ENCODE measurements around the gene KAZN.

Gene KAZN

GRCh38 chr1:15066191-15066590, 467.7 kb downstream of the KAZN start:
- in situ Hi-C loops (cut with HindIII; ENCODE audit: low pct_ligation_motif_present, low pct_unique_long_range_greater_than_20kb, low sequenced_read_pairs), result no loop called here
- no peak for DNase-seq

DNA sequence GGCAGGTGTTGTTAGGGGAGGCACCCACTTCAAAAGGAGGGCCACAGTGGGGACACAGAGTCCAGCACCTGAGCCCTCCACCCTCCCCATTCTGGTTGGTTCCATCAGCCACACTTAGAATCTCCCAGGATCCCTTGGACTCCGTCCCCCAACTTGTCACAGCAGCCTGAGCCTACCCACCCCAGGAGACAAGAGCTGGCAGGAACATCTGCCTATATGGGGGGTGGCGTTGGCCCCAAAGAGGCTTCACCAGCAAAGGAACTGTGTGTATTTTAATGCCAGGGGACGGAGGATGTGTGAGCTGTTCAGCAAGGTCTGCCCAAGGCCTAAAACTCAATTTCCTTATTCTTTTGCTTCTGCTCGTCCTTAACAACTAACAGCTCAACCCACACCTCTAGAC, 468.7 kb downstream of the KAZN start:
- no peak for DNase-seq
- in situ Hi-C loops (cut with HindIII; ENCODE audit: low pct_ligation_motif_present, low pct_unique_long_range_greater_than_20kb, low sequenced_read_pairs), result no loop called here

DNA sequence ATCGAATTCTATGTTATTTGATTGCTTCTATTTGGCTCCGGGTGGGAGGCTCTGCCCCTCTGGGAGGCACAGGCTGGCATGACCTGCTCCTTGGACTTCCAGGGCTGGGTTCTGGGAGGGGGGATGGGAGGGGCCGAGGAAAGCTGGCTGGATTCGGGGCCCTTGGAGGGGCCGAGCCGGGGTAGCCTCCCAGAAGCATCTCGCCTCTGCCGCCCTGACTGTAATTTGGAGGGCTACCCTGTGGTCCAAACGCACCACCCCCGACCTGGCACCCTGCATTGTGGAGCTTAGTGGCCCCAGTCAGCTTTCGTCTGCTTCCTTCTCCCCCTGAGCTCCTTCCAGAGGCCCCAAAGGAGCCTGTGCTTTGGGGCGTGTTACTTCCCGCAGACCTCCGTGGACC, 469.7 kb downstream of the KAZN start:
- DNase-seq, result no peak
- in situ Hi-C loops (cut with HindIII; ENCODE audit: low pct_ligation_motif_present, low pct_unique_long_range_greater_than_20kb, low sequenced_read_pairs), result no loop called here

- no peak for DNase-seq
- in situ Hi-C loops (cut with HindIII; ENCODE audit: low pct_ligation_motif_present, low pct_unique_long_range_greater_than_20kb, low sequenced_read_pairs), result no loop called here
Observed at GRCh38 chr1:15068997-15069396, 470.5 kb downstream of the KAZN start.

GRCh38 chr1:15070145-15070748, 471.8 kb downstream of the KAZN start:
- in situ Hi-C loops (cut with HindIII; ENCODE audit: low pct_ligation_motif_present, low pct_unique_long_range_greater_than_20kb, low sequenced_read_pairs), result no loop called here
- no peak for DNase-seq

DNA sequence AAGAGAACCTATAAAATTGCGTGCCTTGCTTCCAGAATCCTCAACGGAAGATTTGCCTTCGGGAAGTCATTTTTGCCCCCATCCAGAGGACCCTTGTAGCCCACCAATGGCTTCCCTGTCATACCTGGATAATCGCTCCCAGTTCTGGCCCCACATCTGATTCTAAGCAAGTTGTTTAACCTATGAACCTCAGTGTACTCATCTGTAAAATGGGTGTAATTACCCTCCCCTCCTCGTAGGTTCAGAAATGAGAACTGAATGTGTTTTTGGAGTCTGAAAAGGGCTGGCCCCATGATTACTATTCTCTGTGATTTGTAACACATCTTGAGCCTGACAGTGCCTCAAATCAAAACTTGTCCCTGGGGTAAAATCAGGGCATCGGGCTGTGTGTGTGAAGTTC, 473.5 kb downstream of the KAZN start:
- in situ Hi-C loops (cut with HindIII; ENCODE audit: low pct_ligation_motif_present, low pct_unique_long_range_greater_than_20kb, low sequenced_read_pairs), result no loop called here
- no peak for DNase-seq

GRCh38 chr1:15073799-15074308, 475.4 kb downstream of the KAZN start:
- DNase-seq, result no peak
- in situ Hi-C loops (cut with HindIII; ENCODE audit: low pct_ligation_motif_present, low pct_unique_long_range_greater_than_20kb, low sequenced_read_pairs), result no loop called here

- in situ Hi-C loops (cut with HindIII; ENCODE audit: low pct_ligation_motif_present, low pct_unique_long_range_greater_than_20kb, low sequenced_read_pairs), result no loop called here
Observed at GRCh38 chr1:15075175-15075574, 476.7 kb downstream of the KAZN start.

DNA sequence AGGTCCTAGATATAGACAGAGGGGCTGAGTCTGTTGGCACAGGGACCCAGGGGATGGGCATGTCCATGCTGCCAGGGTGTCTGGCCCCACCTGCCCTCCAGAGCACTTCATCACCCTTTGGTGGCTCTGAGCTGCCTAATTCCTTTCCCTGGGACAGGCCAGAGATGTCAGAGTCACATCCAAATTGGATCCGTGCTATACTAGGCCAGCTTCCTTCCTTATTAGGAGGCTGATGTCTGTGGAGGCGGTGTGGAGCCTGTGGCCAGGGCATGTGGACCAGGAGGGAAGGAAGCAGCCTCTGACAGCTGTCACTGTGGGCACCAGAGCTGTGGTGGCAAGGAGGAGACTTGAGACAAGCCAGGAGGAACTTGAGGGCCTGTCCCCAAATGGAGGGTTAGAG, 477.3 kb downstream of the KAZN start:
- in situ Hi-C loops (cut with HindIII; ENCODE audit: low pct_ligation_motif_present, low pct_unique_long_range_greater_than_20kb, low sequenced_read_pairs), result no loop called here
- no peak for DNase-seq

More at GRCh38 chr1:15075175-15075574, 476.7 kb downstream of the KAZN start:
- DNase-seq, result no peak

DNA sequence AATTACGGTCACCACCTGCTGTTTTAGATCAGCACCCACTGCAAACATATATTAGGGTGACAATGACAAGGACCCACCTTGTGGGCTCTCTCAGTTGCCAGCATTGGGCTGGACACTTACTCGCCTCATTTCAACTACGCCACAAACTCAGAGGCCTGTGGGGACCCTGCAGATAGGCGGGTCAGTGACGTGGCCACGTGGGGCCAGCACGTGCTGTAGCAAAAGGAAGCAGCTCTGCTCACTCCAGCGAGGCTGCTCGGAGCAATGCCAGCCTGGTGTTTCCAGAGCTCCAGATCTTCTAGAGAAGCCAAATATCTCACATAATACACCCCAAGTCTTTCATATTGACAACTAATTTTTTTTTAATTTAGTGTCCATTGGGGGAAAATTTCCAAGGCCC, 478.3 kb downstream of the KAZN start:
- no peak for DNase-seq
- in situ Hi-C loops (cut with HindIII; ENCODE audit: low pct_ligation_motif_present, low pct_unique_long_range_greater_than_20kb, low sequenced_read_pairs), result no loop called here

DNA sequence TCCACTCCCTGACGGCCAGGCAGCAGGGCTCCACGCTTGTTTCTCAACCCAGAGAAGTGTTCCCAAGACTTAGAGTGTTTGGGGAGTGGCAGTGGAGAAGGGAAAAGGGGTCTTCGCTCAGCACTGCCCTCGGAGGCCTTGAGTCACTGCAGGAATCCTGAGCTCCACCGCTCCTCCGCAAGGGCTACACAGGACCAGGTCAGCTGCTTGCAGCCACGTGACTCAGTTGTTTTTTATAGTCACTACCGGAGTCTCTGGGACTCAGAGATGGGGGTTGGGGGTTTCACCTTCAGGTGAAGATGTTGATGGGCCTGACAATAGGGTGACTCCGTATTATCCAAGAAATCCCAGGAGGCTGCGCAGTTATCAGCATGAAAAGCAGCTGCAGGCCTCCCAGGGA, 478.9 kb downstream of the KAZN start:
- in situ Hi-C loops (cut with HindIII; ENCODE audit: low pct_ligation_motif_present, low pct_unique_long_range_greater_than_20kb, low sequenced_read_pairs), result no loop called here
- no peak for DNase-seq

DNA sequence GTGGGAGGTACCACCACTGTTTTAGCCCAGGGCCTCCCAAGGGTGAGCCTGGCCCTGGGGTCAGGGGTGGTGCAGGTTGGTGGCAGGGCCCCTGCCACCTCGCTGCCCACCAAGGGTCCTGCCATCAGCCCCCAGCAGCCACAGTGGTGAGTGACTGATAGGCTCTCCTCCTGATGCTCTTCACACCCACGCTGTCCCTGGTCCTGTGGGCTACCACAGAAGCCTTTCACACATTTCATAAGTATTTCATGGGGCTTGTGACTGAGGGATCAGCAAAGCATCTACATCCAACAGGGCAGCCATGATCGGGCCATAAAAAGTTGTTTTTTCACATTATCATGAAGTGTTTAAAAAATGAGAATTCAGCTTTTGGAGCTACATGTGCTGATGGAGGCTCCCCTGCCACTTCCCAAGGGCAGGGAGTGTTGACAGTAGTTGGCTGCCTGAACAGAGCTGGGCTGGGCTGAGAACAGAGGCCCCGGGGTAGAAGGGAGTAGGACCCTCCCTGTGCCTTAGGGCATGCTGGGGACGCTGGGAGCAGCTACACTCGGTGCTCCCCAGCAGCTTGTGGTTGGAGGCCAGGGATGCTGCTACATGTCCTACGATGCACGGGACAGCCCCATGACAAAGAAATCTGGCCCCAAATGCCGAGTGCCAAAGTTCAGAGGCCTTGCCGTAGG, 482.0 kb downstream of the KAZN start:
- in situ Hi-C loops (cut with HindIII; ENCODE audit: low pct_ligation_motif_present, low pct_unique_long_range_greater_than_20kb, low sequenced_read_pairs), result no loop called here
- no peak for DNase-seq

GRCh38 chr1:15081102-15081501, 482.6 kb downstream of the KAZN start:
- DNase-seq, result no peak
- in situ Hi-C loops (cut with HindIII; ENCODE audit: low pct_ligation_motif_present, low pct_unique_long_range_greater_than_20kb, low sequenced_read_pairs), result no loop called here

GRCh38 chr1:15083578-15083977, 485.1 kb downstream of the KAZN start:
- in situ Hi-C loops (cut with HindIII; ENCODE audit: low pct_ligation_motif_present, low pct_unique_long_range_greater_than_20kb, low sequenced_read_pairs), result no loop called here
- DNase-seq, result no peak

DNA sequence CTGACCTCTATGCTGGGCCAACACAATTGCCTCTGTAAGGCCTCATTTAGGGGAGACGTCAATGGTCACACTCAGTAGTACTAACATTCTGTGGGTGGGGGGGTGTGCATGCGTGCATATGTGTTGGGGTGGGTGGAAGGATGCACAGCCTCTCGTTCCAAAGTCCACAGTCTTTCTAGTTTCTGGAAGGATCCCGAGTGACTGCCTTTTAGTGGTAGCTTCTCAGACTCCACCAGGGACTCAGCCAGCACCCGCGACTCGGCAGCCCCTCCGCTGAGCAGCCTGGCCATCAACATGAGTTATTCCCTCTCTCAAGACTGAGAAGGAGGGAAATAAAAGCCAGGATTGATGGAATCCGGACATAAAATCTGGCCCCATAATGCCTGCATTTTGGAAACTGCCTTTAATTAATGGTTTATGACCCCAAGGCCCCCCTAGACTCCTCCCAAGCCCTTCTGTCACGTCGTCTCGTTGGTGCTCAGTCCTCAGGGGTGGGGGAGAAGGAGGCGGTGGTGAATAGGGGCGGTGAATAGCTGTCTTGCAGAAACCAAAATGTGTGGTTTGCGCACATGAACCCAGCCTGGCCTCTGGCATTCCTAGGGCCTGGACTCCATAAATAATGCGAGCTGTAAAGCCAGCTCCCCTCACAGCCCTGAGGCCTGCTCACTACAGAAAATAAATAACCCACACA, 489.9 kb downstream of the KAZN start:
- in situ Hi-C loops (cut with HindIII; ENCODE audit: low pct_ligation_motif_present, low pct_unique_long_range_greater_than_20kb, low sequenced_read_pairs), result no loop called here
- DNase-seq, result no peak

DNA sequence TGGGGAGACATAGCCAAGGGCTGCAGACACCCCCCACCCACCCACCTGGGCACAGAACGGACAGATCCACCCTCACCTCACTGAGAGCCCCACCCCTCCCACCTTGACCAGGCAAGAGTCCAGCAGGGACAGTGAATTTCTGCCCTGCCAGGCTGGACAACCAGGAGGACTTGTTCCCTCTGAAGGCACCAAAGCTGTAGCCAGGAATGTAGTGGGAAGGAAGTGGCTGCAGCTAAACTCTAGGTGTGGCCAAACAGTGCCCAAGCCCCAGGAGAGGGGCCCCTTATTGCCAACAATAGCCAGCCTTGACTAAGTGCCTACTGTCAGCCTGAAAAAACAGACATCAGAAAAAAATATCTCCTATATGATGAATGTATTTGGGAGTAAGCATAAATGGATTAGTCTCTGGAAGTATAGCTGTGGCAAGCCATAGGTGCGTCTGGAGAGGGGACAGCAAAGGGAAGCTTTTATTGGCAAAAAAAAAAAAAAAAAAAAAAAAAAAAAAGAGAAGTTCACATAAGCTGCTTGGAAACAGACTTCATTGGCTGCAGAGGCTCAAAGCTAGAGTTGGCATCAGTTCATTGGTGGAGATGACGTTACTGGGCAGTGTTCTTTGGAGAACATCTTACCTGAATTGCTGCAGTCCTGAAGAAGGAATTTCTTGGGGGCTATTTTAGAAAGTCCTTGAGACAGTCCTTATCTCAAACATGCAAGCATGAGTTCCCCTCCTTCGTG, 490.9 kb downstream of the KAZN start:
- in situ Hi-C loops (cut with HindIII; ENCODE audit: low pct_ligation_motif_present, low pct_unique_long_range_greater_than_20kb, low sequenced_read_pairs), result no loop called here
- DNase-seq, result no peak

- no peak for DNase-seq
- in situ Hi-C loops (cut with HindIII; ENCODE audit: low pct_ligation_motif_present, low pct_unique_long_range_greater_than_20kb, low sequenced_read_pairs), result no loop called here
Observed at GRCh38 chr1:15090373-15090772, 491.9 kb downstream of the KAZN start.

DNA sequence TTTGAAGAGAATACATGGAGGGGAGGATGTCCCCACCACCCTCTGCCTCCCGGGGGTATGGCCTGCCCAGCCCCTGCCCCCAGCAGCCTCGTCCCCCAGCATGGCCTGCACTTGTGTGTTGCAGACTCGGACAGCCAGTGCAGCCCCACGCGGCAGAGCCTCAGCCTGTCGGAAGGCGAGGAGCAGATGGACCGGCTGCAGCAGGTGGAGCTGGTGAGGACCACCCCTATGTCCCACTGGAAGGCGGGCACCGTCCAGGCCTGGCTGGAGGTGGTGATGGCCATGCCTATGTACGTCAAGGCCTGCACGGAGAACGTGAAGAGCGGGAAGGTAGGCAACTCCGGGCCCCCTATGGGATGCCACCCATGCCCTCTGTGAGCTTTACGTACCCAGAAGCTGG, 495.6 kb downstream of the KAZN start:
- no peak for DNase-seq
- in situ Hi-C loops (cut with HindIII; ENCODE audit: low pct_ligation_motif_present, low pct_unique_long_range_greater_than_20kb, low sequenced_read_pairs), result no loop called here
